Measurements from ENCODE around the gene PPP1CB. TPM values are rescaled to one million over a fixed set of nuclear protein-coding genes. Genes with fewer than 3 reads are reported as not detected.
"Not testable (repeated sequence)": the region's sequence is repeated elsewhere in the genome, so short reads cannot be mapped to it uniquely, and the experiment has no call there.

The PPP1CB gene
- total RNA-seq, 1 donor from 2014 or later = 236 TPM

GRCh38 chr2:28736034-28736433 lies 15.6 kb upstream of the PPP1CB start:
- Histone ChIP-seq H3K36me3 (no peaks in the 10 kb centered on the region), H3K4me1 (peaks cover 8% of the 10 kb centered on the region), H3K27me3 (no peaks in the 10 kb centered on the region), H3K27ac (no peak overlapping the region), H3K9me3 (no peaks in the 10 kb centered on the region), H3K4me3 (no peak overlapping the region)
- TF ChIP-seq POLR2A (IDR thresholded peaks at IDR 0.05) (no peak), POLR2AphosphoS5 (IDR thresholded peaks at IDR 0.05; ENCODE audit: insufficient read depth in 1 of 2, low read depth in 1 of 2) (peak in 1 of 2 donors; percentile 40)
- DNase-seq (ENCODE audit: extremely low spot score in 2 of 2) = no peak
- intact Hi-C loops (cut with DNase I) = no loop called here

- intact Hi-C loops (cut with DNase I) = no loop called here
- no peaks in the 10 kb centered on the region for H3K27me3 ChIP-seq
- DNase-seq (ENCODE audit: extremely low spot score in 2 of 2) = no peak
- no peaks in the 10 kb centered on the region for H3K9me3 ChIP-seq
- H3K4me1 ChIP-seq = peaks cover 8% of the 10 kb centered on the region
- no peaks in the 10 kb centered on the region for H3K36me3 ChIP-seq
- H3K27ac ChIP-seq = no peak overlapping the region
- H3K4me3 ChIP-seq = no peak overlapping the region
- TF ChIP-seq POLR2A (IDR thresholded peaks at IDR 0.05) (no peak), POLR2AphosphoS5 (IDR thresholded peaks at IDR 0.05; ENCODE audit: insufficient read depth in 1 of 2, low read depth in 1 of 2) (no peak), CTCF (IDR thresholded peaks at IDR 0.05) (no peak)
Observed at GRCh38 chr2:28737655-28738054, 14.0 kb upstream of the PPP1CB start.

GRCh38 chr2:28742619-28743018 lies 9.0 kb upstream of the PPP1CB start:
- DNase-seq (ENCODE audit: extremely low spot score in 2 of 2); intact Hi-C loops (cut with DNase I): not testable (repeated sequence)

GRCh38 chr2:28745225-28745624 lies 6.4 kb upstream of the PPP1CB start:
- Histone ChIP-seq H3K27me3 (no peaks in the 10 kb centered on the region), H3K27ac (peak overlapping the region; percentile 30), H3K36me3 (no peaks in the 10 kb centered on the region), H3K4me1 (peaks cover 20% of the 10 kb centered on the region), H3K4me3 (no peak overlapping the region), H3K9me3 (no peaks in the 10 kb centered on the region)
- no peak for TF ChIP-seq POLR2AphosphoS5 (IDR thresholded peaks at IDR 0.05; ENCODE audit: insufficient read depth in 1 of 2, low read depth in 1 of 2)
- TF ChIP-seq CTCF (IDR thresholded peaks at IDR 0.05) = no peak
- TF ChIP-seq POLR2A (IDR thresholded peaks at IDR 0.05) = no peak
- DNase-seq (ENCODE audit: extremely low spot score in 2 of 2) = no peak
- intact Hi-C loops (cut with DNase I) = no loop called here

More at GRCh38 chr2:28742619-28743018, 9.0 kb upstream of the PPP1CB start:
- H3K27me3 ChIP-seq, H3K36me3 ChIP-seq, H3K4me3 ChIP-seq, H3K9me3 ChIP-seq, H3K27ac ChIP-seq, H3K4me1 ChIP-seq: not testable (repeated sequence)

GRCh38 chr2:28745876-28746275 lies 5.8 kb upstream of the PPP1CB start:
- intact Hi-C loops (cut with DNase I) = no loop called here
- peaks cover 26% of the 10 kb centered on the region for H3K4me1 ChIP-seq

More at GRCh38 chr2:28745876-28746275, 5.8 kb upstream of the PPP1CB start:
- Histone ChIP-seq H3K4me3 (no peak overlapping the region), H3K36me3 (no peaks in the 10 kb centered on the region), H3K27ac (peak overlapping the region; percentile 30), H3K27me3 (no peaks in the 10 kb centered on the region), H3K9me3 (no peaks in the 10 kb centered on the region)
- TF ChIP-seq POLR2AphosphoS5 (IDR thresholded peaks at IDR 0.05; ENCODE audit: insufficient read depth in 1 of 2, low read depth in 1 of 2) (no peak), CTCF (IDR thresholded peaks at IDR 0.05) (no peak), POLR2A (IDR thresholded peaks at IDR 0.05) (no peak)
- DNase-seq (ENCODE audit: extremely low spot score in 2 of 2) = no peak
